GM19099 (cell line): ENCODE data around the gene GP1BB.

Source experiments
- POLR2A ChIP-seq: IDR thresholded peaks from 3 replicates; pipeline ENCODE4 v1.6.1; 2011; ENCODE audit warnings: low read depth; ENCODE audit not compliant: insufficient read length; ENCODE audit errors: extremely low read depth

GP1BB gene

DNA sequence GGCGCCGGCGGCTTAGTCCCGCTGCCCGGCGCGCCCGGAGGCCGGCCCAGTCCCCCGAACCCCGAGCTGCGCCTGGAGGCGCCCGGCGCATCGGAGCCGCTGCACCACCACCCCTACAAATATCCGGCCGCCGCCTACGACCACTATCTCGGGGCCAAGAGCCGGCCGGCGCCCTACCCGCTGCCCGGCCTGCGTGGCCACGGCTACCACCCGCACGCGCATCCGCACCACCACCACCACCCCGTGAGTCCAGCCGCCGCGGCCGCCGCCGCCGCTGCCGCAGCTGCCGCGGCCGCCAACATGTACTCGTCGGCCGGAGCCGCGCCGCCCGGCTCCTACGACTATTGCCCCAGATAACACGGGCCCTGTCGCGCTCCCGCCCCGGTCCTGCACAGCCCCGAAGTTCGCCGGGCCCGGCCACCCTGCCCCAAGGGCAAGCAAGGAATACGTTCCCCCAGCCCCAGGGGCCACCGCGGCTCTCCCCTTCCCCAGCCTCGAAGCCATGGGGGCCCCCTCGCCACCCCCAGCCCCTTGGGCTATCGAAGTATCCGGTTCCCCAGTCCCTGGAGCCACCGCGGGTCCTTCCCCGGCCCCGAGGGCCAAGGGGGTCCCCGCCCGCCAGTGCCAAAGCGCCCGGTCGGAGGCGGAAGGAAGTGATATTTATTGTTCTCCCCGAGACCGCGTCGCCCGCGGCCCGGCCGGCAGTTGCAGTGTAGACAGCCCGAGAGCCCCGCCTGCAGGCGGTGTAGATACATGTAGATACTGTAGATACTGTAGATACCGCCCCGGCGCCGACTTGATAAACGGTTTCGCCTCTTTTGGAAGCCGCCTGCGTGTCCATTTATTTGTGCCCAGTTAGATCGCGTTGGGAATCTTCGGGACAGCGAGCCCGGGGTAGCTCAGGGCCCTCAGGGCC is 43.4 kb downstream of the GP1BB start:
- TF ChIP-seq POLR2A, result no peak

DNA sequence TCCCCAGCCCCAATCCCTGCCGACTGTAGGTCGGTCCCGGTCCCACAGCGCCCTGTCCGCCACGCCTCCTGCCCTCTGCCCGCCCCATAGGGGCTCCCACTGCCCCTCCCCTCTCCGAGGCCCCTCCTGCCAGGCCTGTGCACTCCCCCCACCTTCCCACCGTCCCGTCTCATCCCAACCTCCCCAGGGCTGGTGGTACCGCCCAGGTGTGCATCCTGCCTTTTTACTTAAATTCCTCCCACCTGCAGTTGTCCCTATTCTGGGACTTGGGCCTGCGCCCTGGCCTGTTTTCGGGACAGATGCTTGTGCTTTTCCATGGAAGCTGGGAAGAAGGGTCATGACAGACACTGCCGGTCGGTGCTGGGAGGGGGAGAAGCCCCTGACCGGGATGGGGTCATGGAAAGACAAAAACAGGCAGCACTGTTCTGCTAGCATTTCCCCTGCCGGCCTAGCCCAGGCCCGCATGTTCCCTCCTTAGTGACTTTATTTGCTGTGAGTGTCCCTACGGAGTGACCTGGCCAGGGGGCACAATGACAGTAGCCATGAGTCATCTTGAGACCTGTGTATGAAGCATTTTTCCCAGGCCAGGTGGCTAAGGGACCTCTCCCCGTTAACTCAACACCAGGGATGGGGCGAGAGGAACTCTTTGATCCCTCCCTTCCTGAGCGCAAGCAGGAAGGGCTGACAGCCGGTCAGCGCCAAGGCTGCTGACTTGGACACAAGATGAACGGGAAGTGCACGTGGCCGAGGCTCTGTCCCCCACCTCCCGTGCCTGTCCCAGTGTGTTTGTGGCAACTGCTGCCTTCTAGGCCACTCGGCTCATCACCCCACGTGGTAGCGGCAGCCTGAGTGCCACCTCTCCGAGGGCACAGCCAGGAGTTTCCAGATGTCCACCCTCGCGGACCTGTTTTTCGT is 44.3 kb downstream of the GP1BB start:
- no peak for TF ChIP-seq POLR2A

DNA sequence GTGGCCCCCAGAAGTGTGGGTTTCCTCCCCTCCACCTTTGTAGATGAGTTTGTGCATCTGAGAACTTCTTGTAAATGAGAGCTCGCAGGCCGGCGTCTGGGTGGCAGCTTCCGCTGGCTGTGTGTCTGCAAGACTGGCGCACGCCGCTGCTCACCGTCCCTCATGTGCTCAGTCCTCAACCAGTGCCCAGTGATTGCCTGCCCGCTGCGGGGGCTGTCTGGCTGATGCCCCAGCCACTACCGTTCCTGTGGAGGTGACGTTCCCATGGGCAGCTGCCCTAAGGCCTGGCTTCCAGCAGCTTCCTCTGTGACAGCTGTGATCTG is 46.0 kb downstream of the GP1BB start:
- TF ChIP-seq POLR2A, result no peak

DNA sequence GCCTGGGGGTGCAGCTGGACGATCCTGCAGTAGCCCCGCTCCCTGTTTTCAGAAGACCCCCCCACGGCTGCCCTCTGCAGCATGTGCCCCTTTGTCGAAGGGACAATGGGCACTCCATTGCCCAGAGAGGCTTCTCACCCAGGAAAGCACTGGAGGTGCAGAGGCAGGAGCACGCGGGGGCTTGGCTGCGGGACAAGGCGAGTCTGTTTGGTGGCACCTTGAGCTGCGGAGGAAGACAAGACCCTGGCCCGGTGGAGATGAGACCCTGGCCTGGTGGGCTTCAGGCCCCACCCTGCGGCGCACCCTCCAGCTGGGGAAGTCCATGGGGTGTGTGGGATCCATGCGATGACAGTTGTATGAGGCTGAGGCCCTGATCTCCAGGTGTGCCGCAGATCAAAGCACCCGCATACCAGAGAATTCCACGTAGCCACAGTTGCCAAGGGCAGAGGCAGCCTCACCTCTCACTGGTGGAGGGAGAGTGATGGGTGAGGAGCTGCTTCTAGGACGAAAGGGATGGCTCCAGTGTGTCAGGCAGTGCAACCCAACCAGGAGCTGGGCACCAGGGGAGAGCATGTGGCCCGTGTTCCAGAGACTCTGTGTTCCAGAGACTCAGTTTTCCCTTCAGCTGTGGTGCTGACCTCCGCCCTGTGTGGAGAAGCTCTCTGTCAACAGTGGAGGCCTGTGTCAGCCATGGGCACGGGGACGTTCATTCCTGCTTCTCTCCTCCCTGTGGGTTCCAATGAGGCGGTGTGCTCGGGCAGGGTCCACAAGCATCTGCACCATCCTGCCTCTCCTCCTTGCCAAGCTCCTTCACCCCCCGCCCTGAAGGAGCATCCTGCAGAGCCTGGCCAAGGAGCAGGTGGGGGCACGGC is 47.2 kb downstream of the GP1BB start:
- no peak for TF ChIP-seq POLR2A

DNA sequence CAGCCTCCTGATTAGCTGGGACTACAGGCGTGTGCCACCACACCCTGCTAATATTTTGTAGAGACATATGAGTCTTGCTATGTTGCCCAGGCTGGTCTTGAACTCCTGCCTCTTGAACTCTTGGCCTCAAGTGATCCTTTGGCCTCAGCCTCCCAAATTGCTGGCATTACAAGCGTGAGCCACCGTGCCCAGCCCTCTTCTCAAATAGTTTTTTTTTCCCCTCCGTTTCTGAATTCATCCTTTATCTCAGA is 49.0 kb downstream of the GP1BB start:
- TF ChIP-seq POLR2A, result no peak

DNA sequence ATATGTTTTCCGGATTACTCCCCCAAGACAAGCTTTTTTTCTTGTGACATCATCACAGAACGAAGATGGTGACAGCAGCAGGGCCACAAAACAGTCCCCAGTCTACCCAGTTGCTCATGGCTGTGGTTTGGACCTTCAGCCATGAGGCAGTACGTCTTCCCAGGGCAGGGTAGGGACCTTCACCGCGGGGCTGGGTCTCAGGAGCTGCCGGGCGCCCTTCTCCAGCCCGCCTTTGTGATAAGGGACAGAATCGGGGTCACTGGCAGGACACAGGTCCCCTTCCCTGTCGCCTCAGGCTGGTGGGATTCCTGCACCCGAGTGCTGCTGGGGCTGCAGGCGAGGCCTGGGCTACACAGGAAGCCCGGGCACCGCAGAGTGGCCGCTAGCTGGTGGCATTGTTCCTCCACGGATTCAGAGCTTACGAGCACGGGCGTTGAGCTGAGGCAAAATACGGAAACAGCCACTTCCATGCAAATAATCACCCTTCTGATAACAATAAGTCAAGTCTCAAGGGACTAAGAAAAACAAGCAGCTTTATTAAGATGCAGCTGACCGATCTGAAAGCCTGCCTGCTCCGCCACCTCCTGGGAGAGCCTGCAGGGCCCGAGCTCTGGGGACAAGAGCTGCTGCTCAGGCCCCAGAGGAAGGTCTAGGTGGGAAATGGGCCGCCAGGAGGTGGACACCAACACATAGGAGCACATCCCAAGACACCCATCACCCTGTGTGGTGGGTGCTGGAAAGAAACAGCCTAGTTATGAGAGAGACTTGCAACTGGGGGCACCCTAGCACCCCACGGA is 49.5 kb downstream of the GP1BB start:
- no peak for TF ChIP-seq POLR2A

DNA sequence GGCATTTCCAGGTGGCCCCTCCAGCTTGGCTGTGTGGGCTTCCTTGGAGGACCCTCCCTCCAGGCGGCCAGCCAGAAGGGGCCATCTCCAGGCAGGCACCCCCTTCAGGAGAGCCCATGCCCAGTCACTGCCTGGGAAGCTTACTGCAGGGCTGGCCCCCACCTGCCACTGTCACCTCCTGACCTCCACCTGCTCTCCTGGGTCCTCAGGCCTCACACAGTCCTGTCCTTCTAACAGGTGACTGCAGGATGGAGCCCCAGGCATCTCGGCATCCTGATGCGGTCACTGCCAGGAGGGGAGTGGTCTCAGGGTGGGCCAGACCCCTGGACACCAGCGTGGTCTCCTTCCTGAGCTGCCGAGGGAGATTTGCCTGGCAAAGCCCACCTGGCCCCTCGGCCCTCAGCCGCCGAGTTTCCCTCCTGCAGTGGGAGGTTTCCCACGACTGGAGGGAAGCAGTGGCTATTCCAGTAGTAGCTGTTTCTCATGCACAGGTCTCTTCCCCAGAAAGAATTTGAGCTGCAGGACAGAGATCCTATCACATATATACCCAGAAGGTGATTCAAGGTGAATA is 50.2 kb downstream of the GP1BB start:
- no peak for TF ChIP-seq POLR2A
